Vagina (tissue), 2 donors: Measurements from ENCODE around the gene UROC1. TPM values are rescaled to one million over a fixed set of nuclear protein-coding genes. Genes with fewer than 3 reads are reported as not detected.

ENCODE experiments used
- DNase-seq, 2 donors: peaks; one replicate each; pipeline ENCODE4 v3.0.0-alpha.2; 2017; ENCODE audit errors: extremely low spot score in 2 of 2
- H3K27ac ChIP-seq: fragments of 200-600 bp; sonication (generic); one replicate; pipeline ENCODE4 v1.5.1; 2019
- H3K27me3 ChIP-seq: fragments of 200-600 bp; sonication (generic); one replicate; pipeline ENCODE4 v1.5.1; 2019
- H3K36me3 ChIP-seq, 2 donors: fragments of 200-600 bp; sonication (generic); one replicate each; pipeline ENCODE4 v1.5.1; 2017 to 2019
- H3K4me1 ChIP-seq: fragments of 200-600 bp; sonication (generic); one replicate; pipeline ENCODE4 v1.5.1; 2019
- H3K4me3 ChIP-seq, 2 donors: fragments of 200-600 bp; sonication (generic); 1 replicate in 1 of 2; 2 replicates in 1 of 2; pipeline ENCODE4 v1.5.1; 2016 to 2019
- H3K9me3 ChIP-seq: fragments of 200-600 bp; sonication (generic); one replicate; pipeline ENCODE4 v1.5.1; 2019
- CTCF ChIP-seq, 3 experiments: fragments of 450-650 bp in 2 of 3; fragments of 200-600 bp in 1 of 3; sonication (generic) in 1 of 3; IDR thresholded peaks; one replicate each; pipeline ENCODE4 v1.5.1; 2017 to 2019; ENCODE audit warnings: antibody characterized with exemption in 3 of 3, mild to moderate bottlenecking in 2 of 3, moderate library complexity in 2 of 3
- POLR2A ChIP-seq, 2 donors: fragments of 450-650 bp; IDR thresholded peaks; one replicate each; pipeline ENCODE4 v1.6.1; 2017; ENCODE audit warnings: antibody characterized with exemption in 2 of 2, mild to moderate bottlenecking in 2 of 2, moderate library complexity in 2 of 2
- POLR2AphosphoS5 ChIP-seq, 2 donors: sonication (generic); formaldehyde crosslinking; IDR thresholded peaks; one replicate each; pipeline ENCODE4 v1.9.0; 2017; ENCODE audit warnings: antibody characterized with exemption in 2 of 2, mild to moderate bottlenecking in 2 of 2, low read depth in 1 of 2; ENCODE audit not compliant: insufficient read depth in 1 of 2
- intact Hi-C: fragments of 100-400 bp; cut with DNase I; formaldehyde crosslinking; loops from one replicate; pipeline ENCODE4 v1.15.1; 2023
- total RNA-seq: library from RNA; depleted of rRNA; stranded (reverse); fragments of >200 nt; gene quantifications from one replicate; pipeline ENCODE4 v1.2.3, GENCODE V29; 2016

Gene UROC1
- total RNA-seq: not detected

GRCh38 chr3:126517291-126517951, at the start of gene UROC1:
Gene UROC1, minus strand, starts transcription at chr3:126517773. Its CDS starts 54 bp downstream, at chr3:126517719.
- TF ChIP-seq POLR2AphosphoS5 (IDR thresholded peaks at IDR 0.05; ENCODE audit: insufficient read depth in 1 of 2, low read depth in 1 of 2): no peak
- TF ChIP-seq CTCF (IDR thresholded peaks at IDR 0.05): no peak
- no peak for TF ChIP-seq POLR2A (IDR thresholded peaks at IDR 0.05)
- Histone ChIP-seq H3K27me3 (no peaks in the 10 kb centered on the region), H3K36me3 (no peaks in the 10 kb centered on the region), H3K27ac (no peak within 1 kb of the TSS), H3K4me3 (no peak within 1 kb of the TSS), H3K4me1 (no peaks in the 10 kb centered on the region), H3K9me3 (no peaks in the 10 kb centered on the region)
- intact Hi-C loops: no loop called here
- DNase-seq: no peak

GRCh38 chr3:126562737-126563276, 45.2 kb upstream of the UROC1 start:
- no peaks in the 10 kb centered on the region for H3K9me3 ChIP-seq
- H3K36me3 ChIP-seq: no peaks in the 10 kb centered on the region
- H3K27ac ChIP-seq: no peak overlapping the region
- no peak overlapping the region for H3K4me3 ChIP-seq
- H3K4me1 ChIP-seq: no peaks in the 10 kb centered on the region
- no peaks in the 10 kb centered on the region for H3K27me3 ChIP-seq
- TF ChIP-seq POLR2A (IDR thresholded peaks at IDR 0.05) (no peak), CTCF (IDR thresholded peaks at IDR 0.05) (no peak), POLR2AphosphoS5 (IDR thresholded peaks at IDR 0.05; ENCODE audit: insufficient read depth in 1 of 2, low read depth in 1 of 2) (no peak)
- intact Hi-C loops: no loop called here
- no peak for DNase-seq

GRCh38 chr3:126558336-126559071, 40.9 kb upstream of the UROC1 start, which contains the start of gene C3orf22:
Gene C3orf22, minus strand, starts transcription at chr3:126558932. Its CDS starts 5,542 bp downstream, at chr3:126553390.
- no peaks in the 10 kb centered on the region for H3K27me3 ChIP-seq
- DNase-seq: peak; percentile 76 to 87
- intact Hi-C loops: no loop called here

GRCh38 chr3:126557761-126558160, 40.2 kb upstream of the UROC1 start:
- H3K4me3 ChIP-seq: no peak overlapping the region

More at GRCh38 chr3:126558336-126559071, 40.9 kb upstream of the UROC1 start, which contains the start of gene C3orf22:
- Histone ChIP-seq H3K36me3 (no peaks in the 10 kb centered on the region), H3K27ac (no peak within 1 kb of the TSS), H3K9me3 (no peaks in the 10 kb centered on the region), H3K4me3 (no peak within 1 kb of the TSS), H3K4me1 (no peaks in the 10 kb centered on the region)
- TF ChIP-seq CTCF (IDR thresholded peaks at IDR 0.05): no peak
- TF ChIP-seq POLR2AphosphoS5 (IDR thresholded peaks at IDR 0.05; ENCODE audit: insufficient read depth in 1 of 2, low read depth in 1 of 2): no peak
- TF ChIP-seq POLR2A (IDR thresholded peaks at IDR 0.05): no peak

More at GRCh38 chr3:126557761-126558160, 40.2 kb upstream of the UROC1 start:
- no peaks in the 10 kb centered on the region for H3K36me3 ChIP-seq
- no peak overlapping the region for H3K27ac ChIP-seq
- intact Hi-C loops: no loop called here
- H3K9me3 ChIP-seq: no peaks in the 10 kb centered on the region
- no peaks in the 10 kb centered on the region for H3K27me3 ChIP-seq
- TF ChIP-seq CTCF (IDR thresholded peaks at IDR 0.05): no peak
- no peak for DNase-seq
- H3K4me1 ChIP-seq: no peaks in the 10 kb centered on the region
